NAMALWA (cell line): ENCODE results near the gene BSCL2.
"Not testable (repeated sequence)": the region's sequence is repeated elsewhere in the genome, so short reads cannot be mapped to it uniquely, and the experiment has no call there.

ENCODE experiments used
- DNase-seq: peaks from one replicate; pipeline ENCODE4 v3.0.0-alpha.2; 2015; ENCODE audit warnings: low spot score

Gene BSCL2

DNA sequence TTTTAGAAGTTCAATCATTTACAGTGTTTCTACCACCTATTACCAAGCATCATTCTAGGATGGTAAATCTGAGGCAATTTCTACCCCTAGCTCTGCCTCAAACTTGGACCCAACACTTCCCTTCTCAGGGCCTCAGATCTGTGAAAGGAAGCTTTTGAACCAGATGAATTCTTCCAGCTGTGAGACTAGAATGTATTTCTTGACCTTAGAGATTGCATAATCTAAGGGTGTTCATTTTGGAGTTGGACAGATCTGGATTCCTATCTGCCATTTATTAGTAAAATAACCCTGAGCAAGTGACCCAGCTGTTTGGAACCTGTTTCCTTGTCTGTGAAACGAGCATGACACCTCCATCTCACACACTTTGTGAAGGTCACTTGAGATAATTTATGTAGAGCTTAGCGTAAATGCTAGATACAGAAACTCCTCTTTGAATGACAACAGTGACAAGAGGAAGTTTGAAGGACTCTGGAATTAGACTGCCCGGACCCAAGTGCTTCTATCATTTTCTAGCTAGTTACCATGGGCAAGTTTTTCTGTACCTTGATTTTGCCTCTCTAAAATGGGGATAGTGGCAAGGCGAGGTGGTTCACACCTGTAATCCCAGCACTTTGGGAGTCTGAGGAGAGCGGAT is 50.3 kb downstream of the BSCL2 start:
- DNase-seq: no peak

DNA sequence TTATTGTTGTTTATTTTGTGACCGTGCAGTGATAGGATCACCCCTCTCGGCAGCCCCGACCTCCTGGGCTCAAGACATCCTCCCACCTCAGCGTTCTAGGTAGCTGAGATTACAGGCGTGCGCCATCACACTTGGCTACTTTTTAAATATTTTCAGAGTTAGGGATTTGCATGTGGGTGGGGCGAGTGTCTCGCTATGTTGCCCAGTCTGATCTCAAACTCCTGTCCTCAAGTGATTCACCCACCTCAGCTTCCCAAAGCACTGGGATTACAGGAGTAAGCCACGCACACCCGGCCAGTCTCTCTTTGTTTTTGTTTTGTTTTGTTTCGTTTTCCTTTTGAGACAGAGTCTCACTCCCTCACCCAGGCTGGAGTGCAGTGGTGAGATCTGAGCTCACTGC is 52.9 kb downstream of the BSCL2 start:
- no peak for DNase-seq

DNA sequence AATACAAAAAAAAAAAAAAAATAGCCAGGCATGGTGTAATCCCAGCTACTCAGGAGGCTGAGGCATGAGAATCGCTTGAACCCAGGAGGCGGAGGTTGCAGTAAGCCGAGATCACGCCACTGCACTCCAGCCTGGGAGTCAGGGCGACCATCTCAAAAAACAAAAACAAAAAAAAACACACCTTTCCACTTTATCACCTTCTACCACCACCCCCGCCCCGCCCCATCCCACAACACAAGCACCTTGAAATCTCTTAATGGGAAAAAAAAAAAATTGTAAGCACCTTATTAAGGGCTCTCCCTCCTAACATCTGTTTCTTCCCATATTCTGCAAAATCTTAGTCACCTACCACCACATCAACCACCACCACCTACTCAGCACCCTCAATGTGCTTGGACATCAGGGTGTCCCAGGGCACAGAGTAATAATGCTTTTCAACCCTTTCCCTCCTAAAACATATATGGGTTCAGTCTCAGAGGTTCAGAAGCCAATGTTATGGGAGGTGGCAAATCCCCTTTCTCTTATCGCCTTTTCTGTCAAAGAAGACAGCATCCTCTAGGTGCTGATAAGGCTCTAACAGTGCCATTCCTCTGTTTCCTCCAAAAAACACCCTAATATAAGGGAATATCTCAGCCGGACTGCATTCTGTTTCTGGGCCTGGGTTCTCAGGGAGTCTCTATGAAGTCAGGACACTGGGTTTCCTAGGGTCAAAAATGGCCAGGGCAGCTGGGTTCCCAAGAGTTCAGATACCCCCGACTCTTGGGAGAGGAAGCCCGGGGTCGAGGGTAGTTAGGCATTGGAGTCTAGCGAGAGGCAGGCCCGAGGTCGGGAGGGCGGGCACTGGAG is 54.8 kb downstream of the BSCL2 start:
- peak; percentile 41 for DNase-seq

DNA sequence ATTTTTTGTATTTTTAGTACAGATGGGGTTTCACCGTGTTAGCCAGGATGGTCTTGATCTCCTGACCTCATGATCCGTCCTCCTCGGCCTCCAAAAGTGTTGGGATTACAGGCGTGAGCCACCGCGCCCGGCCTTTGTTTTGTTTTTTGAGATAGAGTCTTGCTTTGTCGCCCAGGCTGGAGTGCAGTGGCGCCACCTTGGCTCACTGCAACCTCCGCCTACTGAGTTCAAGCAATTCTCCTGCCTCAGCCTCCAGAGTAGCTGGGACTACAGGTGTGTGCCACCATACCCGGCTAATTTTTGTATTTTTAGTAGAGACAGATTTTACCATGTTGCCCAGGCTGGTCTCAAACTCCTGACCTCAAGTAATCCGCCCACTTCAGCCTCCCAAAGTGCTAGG is 56.9 kb downstream of the BSCL2 start:
- DNase-seq: not testable (repeated sequence)

DNA sequence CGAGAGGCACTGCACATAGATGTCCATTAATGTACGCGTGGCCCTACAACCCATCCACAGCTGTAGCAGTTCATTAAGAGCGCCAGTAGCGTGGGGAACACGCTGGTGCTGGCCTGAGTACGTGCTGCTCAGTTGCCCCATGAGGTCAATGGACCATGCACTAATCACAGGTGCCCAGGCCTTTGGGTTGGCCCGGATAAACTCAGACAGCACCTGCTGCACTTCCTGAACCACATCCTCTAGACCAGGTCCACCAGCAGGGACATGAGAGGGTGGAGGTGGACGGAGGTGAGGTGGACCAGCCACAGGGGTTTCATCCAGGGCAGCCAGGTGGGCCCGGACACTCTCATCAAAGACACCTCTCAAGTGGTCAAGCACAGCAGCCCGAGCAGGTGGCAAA is 57.7 kb downstream of the BSCL2 start:
- DNase-seq: peak; percentile 39

DNA sequence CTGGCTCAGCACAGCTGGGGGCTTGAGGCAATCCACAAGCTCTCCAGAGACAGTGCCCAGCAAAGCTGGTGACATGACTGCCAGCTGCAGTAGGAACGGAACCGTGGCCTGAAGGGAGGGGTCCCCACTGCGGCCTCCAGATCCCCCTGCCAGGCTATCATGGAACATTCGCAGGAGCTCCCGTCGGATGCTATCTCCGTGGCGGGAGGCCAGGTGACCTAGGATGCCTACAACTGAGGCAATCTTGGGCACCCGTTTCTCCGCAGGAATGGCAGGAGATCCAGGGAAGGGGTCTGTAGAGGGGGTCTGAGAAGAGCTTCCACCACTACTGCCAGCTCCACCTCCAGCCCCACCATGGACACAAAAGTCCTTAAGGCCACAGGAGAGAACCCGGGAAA is 58.3 kb downstream of the BSCL2 start:
- DNase-seq: no peak

DNA sequence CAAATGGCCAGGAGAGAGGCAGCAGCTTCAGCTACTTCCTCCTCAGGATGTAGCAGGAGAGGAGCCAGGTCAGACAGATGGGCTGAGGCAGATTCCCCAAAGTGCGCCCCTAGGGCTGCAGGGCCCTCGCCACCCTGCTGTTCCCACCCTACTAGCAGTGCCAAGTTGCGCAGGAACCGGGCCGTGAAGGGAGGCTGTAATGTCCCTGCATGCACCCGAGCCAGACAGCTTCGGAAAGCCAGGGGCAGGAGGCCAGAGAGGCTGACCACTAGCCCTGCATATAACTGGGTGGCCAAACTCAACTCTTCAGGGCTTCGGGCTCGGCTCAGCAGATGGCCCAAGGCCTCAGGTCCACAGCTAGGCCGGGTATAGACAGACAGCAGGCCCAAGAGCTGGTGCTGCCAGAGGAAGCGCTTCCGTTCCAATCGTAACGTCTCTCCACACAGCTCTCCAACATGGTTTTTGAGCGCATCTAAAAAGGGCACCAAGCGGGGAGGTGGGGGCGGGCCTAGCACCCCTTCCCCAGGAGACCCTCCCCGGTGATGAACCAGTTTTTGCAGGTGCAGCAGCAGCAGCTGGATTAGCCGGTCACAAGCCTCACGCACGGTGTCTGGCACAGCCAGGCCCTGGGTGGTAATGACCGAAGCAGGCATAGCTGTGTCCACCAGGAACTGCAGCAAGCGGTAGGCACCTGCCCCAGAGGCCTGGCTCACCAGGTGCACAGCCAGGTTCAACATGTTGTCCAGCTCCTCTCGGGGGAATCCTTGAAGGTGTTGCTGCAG is 58.8 kb downstream of the BSCL2 start:
- no peak for DNase-seq

DNA sequence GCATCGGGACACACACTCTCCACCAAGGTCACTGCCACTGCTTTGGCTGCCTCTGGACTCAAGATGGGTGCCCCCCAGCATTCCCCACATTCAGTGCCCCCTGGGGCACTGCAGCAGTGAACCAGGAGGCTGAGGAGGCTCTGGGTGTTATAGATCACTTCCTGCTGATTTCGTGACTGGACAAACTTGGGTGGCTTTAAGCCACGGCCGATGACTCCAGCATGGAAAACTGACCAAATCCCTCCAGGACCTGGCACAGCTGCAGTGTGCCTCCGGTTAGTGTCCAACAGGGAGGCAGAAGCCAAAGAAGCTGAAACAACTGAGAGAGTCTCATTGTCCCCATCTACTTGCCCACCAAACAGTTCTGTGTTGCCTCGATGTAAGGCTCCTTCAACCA is 59.6 kb downstream of the BSCL2 start:
- DNase-seq: no peak

DNA sequence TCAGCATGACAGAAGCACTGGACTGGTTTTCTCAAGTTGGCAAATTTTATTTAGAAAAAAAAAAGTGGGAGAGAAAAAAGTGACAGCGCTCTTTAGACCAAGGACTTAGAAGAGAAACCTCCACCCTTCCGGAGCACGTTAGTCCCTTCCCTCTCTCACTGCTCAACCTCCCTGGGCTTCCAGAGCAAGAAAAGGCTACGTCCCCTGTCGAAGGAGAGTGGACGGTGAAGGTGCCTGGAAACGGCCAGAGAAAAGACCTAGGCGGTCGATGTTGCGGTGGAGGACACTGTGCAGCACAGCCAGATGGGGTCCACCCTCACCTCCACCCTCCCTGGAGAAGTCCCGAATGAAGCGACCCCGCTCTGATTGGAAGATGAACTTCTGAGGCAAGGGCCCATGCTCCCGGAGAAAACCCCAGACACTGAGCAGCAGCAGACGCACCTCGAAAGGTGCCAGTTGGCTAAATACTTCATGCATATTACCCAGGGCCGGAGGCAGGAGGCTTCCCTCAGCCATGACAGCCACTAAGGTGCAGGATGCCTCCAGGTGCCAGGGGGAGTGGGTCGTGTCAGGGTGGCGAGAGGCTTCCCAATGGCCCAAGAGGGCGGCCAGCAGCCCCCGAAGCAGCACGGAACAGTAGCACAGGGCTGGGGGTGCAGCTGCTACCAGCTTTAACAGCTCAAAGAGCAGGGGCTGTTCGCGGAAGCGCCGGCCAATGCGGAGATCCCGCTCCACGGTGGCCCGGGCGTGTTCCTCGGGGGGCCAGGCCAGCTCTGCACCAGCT is 60.2 kb downstream of the BSCL2 start:
- no peak for DNase-seq

DNA sequence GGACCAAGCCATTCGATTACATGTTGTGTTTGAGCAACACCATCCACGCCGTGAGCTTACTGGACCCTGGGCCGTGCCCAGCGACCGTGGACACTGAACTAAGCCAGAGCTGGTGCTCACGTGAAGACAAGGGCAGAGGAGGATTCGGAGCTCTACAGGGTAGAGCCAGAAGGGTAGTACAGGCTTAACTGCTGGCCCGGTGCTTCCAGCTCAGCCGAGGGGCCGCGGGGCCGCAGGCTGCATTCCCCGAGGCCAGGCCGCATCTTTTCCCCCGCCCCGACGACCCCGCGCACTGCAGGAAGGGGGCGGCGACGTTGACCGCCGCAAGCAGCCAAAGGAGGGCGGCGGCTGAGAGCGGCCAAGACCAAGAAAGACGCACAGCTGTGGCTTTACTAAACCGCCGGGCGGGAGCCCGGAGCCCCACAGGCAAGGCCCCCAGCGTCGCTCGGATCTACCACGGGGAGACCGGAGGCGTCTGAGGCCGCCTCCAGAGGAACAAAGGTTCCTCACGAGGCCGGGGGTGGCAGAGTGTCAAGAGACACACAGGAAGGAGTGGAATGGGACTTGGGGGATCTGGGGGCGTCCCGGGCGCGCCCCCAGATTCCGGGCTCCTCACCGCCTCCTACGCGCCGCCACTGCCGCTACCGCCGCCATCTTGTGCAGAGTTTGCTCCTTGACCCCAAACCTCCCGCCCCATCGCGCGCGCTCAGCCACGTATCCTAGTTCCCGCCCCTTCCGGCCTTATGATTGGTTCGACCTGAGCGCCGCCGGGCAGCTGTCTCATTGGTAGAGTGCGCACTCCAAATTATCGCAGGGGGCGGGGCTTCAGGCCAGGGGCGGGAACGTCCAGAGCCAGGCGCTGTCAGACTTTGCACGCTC is 61.0 kb downstream of the BSCL2 start, which contains the start of gene GANAB:
GANAB (minus strand) TSS at position 668 of the 879 bp plus-strand sequence; CDS start at position 654, 14 bp downstream.
- DNase-seq: peak; percentile 98

DNA sequence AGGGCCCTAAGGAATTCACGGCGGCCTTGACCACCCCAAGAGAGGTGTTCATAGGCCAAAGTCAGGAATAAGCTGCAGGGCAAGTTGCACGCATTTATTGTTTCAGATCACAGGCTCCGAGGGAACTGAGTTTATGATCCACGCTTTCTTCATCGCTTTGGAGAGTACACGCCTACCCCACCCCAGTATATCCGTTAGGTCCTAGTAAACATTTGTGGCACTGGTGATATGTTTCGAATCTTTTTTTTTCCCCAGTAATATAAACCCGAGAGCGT is 61.6 kb downstream of the BSCL2 start:
- peak; percentile 43 for DNase-seq

DNA sequence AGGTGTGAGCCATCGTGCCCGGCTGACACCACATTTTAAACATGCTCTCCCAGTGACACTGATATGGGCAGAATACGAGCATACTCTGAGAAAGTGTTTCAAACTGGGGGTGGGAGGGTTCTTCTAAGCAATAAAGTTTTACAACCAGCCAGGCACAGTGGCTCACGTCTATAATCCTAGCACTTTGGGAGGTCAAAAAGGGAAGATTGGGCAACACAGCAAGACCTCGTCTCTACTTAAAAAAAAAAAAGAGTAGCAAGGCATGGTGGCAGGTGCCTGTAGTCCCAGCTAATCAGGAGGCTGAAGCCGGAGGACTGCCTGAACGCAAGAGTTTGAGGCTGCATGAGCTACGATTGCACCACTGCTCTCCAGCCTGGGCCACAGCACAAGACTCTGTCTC is 63.0 kb downstream of the BSCL2 start:
- no peak for DNase-seq
